Measurements from ENCODE around the gene ZNF280A.

DNA sequence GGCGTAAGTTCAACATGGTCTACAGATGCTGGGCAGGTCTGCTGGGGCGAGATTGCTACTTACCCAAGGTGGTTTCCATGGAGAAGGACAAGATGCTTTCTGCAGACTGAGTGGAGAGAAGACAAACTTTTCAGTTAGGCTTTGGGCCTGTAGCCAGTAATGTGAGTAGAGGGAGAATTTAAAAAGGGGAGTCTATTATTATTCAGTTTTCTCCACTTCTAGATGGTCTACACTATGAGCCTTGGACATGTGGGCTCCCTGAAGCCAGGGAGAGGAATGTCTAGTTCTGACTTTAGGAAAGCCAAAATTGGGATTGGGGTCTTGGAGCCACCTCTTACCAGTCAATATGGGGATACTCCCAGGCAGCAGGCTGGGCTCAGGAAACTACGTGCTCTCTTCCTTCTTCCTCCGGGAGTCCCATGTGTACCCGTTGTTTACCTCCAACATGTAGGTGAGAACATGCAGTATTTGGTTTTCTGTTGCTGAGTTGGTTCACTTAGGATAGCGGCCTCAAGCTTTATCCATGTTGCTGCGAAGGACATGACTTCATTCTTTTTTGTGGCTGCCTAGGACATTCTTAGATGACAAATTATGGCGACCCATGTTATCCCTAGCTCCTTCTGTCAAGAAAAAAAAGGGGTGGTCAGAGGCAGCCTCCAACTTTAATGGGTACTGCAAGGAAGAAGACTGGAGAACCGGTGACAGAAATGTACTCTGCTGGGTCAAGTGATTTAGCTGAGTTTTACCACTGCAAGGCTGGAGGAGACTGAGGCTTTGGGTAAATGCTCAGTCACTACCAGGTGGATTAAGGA lies 14.7 kb upstream of the ZNF280A start:
- no peak for TF ChIP-seq CTCF (IDR thresholded peaks at IDR 0.05 in 2 of 3, conservative IDR thresholded peaks at IDR 0.05 in 1 of 3; ENCODE audit: borderline replicate concordance in 1 of 3, insufficient read depth in 1 of 3, low read depth in 2 of 3, low read length in 2 of 3)
- no peak for TF ChIP-seq MAX (IDR thresholded peaks at IDR 0.05)
